Measurements from ENCODE around the gene GBX1.

Gene GBX1

DNA sequence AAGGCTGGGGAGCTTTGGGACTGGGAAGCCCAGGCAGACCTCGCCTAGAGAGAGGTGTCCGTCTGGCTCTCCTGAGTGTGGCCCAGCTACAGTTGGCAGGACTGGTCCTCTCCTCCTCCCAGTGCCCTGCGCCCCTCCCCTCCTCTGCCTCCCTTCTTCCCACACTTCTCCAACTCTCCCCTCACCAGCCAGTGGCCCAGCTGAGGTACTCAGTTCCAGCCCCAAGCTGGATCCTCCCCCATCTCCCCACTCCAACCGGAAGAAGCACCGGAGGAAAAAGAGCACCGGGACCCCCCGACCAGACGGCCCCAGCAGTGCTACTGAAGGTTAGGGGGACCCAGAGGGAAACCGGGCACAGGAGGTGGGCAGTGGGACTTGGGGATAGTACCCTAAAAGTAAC is 27.7 kb downstream of the GBX1 start:
- DNase-seq (ENCODE audit: low spot score), result no peak

DNA sequence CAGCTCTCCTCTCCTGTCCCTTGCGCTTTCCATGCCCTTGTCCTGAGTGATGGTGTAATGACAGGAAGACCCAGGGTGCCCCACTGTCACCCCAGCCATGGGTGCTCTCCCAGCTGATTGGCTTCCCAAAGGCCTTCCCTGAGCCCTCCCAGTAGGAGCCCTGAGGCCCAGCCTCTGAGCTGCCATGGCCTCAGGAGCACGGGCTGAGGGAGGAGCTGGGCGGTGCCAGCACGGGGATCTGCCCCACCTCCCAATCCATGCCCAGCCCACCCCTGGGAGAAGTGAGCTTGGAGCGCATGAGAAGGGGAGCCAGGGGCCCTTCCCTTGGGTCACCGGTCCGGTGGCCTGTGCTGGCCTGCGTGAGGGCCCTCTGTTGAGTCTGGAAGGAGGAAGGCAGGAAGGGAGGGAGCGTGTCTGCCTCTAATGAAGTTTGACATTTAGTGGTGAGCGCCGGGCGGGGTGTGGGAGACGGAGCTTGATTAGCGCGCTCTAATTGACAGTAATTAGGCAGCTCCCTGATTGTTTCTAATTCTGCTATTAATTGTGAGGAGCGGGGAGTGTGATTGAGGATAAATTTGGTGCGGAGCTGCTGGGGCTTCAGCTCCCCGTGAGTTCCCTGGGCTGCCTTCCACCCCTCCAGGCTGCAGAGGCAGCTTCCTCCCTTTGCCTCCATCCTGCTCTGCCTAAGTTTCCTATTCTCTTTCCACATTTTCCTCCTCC is 28.3 kb downstream of the GBX1 start:
- no peak for DNase-seq (ENCODE audit: low spot score)

DNA sequence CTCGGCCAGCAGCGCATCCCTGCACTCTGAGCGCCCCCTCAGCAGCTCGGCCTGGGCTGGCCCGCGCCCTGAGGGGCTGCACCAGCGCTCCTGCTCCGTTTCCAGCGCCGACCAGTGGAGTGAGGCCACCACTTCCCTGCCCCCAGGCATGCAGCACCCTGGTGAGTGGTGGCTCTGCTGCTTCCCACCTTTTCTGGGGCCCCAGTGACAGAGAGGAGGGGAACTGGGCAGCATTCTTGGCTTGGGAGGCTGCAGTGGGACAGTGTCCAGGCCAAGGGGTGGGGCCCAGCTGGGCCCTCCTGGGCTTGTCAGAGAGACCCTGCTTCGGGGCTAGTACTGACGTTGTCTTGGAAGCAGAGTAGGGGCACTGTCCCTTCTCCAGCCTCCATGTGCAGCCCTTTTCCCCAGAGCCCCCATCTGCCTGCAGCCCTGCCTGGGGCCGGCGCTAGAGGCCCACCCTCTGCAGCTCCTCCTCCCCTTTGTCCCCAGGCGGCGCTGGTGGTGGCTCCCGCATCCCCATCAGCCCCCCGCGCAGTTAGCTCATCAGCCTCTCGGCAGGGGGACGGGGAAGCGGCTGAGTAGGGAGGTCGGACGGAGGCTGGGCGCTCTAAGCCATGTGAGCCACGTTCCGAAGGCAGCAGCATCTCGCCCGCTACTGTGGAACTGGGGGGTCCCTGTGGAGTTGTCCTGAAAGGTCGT is 29.2 kb downstream of the GBX1 start:
- DNase-seq (ENCODE audit: low spot score), result no peak

DNA sequence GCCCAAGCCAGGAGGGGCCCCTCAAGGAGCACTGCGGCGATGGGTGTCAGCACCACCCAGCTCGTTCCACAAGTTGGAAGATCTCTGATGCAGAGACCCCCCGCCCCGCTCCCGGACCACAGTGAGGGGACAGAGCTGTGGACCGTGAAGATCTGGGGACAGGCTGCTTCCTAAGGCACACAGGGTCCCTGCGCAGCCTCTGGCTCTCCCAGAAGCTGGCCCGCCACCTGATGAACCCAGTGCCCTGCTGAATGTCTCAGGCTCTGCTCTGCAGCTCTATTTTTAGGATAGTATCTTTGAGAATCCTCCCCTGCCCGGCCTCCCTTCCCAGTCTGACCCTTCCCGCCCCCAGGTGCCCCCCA is 29.7 kb downstream of the GBX1 start:
- no peak for DNase-seq (ENCODE audit: low spot score)

DNA sequence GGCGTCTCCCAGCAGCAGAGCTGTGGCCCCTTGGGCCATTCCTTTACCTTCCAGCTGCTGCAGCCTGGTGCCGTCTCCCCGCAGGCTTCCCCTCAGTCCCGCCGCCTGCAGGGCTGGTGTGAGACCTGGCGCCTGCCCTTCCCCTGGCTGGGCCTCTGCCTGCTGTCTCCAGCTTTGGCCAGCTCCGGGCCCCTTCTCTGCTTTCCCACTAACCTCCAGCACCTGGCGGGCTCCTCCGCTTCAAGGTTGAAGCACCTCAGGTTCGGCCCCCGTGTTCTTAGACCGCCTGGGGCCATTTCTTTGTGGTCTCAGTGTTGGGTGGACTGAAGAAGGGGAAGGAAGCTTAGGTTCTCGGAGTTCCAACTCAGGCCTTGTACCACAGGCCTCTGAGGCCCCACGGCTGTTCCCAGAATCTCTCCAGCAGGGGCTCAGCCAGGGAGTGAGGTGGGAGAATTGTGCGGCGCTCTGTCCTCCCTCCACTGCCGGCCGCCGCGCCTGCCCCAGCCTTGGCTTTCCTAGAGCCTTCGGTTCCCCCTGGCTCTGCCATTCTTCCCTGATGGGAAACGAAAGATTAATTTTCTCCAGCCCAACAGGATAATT is 30.3 kb downstream of the GBX1 start:
- no peak for DNase-seq (ENCODE audit: low spot score)

DNA sequence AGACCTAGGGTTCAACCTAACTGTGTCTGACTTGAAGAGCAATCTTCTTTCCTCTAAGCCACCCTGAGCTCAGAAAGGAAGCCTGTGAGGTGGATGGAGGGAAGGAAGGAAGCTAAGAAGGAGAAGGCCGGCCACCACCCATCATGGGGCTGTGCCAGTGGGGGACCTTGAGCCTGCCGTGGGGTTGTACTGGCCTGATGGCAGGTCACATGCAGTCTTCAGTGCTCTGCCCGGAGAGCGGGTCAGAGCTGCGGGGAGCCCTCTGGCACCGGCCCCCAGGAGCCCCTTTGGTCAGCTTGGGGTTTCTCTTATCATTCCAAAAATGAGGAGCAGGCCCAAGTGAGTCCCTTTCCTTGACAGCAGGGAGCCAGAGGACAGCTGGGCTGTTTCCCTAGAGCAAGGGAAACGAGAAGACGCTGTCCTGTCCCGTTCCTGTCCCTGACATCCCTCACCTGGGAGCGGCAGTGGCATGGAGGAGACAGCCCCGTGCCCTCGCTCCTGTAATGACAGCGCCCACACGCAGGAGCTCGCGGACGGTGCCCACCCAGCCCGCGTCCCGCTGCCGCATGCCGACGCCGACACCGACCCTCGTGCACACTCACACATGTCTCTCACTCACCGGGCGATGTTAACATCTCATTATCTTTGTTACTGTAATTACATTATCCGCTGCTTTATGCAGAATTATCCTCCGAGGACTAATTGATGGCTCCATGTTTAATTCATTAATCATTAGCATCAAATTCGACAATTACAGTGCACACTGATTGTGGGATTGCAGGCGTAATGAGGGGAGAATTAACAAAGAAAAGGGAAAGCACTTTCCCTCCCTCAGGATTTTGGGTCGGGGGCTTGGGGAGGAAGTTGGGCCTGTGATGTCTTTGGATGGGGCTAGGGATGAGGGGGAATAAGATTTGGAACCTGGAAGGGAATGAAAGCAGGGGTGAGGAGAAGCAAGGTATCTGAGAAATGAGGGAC is 31.3 kb downstream of the GBX1 start:
- DNase-seq (ENCODE audit: low spot score), result no peak

DNA sequence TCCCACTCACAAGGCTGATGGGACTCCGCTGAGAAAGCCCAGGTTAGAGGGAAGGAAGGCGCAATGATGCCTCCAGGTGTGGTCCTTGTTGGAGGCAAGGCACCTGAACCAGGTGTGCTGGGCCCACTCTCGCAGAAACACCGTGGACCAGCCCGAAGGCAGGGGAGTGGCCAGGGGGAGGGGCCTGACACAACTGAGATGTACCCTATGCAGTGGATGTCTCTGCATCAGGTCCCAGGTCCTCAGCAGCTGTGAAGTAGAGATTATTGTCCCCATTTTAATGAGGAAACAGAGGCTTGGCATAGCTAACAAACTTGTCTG is 32.0 kb downstream of the GBX1 start:
- DNase-seq (ENCODE audit: low spot score), result no peak

DNA sequence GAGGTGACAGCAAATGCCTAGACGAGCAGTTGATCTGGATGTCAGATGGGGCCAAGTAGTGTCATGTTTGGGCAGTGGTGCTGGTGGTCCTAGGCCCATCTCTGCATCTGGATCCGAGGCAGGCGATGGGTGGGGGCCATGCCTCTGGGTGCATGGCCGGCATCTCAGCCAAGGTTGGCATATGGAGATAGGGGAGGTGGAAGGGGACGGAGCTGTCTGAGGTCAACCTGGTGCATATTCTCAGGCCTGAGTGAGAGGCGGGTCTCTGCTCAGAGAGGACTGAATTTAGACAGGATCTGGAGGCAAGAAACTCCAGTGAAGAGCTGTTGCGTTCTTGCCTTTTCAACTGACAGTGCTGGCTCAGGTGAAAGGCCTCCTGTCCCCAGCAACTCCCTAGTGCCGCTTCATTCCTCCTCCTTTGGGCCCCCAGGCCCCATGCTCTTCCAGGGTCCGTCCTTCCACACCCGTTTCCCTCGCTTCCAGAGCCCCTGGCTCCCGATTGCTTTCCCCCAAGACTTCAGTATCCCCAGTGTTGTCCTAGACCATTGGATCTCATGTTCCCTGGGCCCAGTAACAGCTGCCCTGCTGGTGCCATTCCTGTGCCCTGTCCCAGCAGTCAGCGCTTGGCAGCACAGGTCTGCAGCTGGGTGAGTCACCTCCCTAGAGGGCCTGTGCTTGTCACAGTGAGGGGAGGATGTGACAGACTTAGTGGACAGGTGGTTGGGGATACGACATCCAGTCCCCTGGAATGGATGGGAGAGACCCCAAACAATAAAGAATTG is 32.6 kb downstream of the GBX1 start:
- DNase-seq (ENCODE audit: low spot score), result no peak

DNA sequence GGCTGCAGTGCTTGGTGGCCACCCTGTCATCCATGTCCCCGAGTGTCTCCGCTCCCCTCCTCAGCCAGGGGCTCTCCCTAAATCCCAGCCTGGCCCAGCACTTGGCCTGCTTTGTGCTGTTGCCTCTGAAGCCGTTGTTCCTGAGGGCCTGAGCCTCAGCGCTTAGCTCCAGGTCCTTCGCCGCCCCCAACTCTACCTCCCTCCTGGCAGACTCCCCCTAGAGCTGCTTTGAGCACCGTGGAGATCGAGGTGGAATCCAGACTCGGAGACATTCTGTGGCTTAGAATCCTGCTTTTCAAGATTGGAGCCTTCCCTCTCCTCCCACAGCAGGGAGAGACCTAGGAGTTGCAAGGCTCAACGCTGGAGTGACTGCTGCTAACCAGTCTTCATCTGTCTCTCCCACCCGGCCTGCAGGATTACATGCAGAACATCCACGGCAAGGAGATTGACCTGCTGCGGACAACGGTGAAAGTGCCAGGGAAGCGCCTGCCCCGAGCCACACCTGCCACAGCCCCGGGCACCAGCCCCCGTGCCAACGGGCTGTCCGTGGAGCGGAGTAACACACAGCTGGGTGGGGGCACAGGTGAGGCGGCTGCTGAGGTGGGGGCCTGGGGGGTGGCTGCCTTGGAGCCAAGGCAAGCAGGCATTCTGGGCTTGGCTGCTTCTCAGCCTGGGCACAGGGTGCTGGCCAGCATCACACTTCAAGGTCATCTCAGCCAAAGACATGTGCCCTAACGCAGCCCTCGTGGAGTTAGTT is 33.3 kb downstream of the GBX1 start:
- DNase-seq (ENCODE audit: low spot score), result no peak

DNA sequence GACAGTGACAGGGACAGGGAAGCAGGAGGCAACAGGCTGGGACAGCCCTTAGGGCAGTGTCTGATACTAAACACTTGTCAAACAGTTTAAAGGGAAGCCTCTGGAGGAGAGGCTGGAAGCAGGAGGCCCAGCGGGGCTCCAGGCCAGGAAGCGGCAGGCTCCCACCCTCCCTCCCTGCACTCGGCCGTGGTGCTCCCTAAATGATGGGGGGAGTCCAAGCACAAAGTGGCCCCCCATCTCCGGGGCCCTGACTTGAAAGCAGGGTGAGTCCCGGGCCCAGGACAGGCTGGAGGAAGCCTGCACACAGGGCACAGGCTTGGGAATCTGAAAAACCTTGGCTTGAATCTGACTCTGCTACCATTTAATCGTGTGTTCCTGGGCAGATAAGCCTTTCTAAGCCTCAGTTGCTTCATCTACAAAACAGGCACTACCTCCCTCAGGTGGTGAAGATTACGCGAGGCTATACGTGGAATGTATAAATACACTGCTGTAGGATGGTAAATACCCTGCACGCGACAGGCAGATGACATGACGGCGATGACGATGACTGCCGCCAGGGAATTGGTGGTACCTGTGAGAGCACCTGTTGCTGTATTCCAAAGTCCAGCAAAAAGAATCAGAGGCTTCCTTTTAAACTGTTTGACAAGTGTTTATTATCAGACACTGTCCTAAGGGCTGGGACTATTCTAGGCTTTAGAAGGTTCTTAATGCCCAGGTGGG is 34.1 kb downstream of the GBX1 start:
- no peak for DNase-seq (ENCODE audit: low spot score)

DNA sequence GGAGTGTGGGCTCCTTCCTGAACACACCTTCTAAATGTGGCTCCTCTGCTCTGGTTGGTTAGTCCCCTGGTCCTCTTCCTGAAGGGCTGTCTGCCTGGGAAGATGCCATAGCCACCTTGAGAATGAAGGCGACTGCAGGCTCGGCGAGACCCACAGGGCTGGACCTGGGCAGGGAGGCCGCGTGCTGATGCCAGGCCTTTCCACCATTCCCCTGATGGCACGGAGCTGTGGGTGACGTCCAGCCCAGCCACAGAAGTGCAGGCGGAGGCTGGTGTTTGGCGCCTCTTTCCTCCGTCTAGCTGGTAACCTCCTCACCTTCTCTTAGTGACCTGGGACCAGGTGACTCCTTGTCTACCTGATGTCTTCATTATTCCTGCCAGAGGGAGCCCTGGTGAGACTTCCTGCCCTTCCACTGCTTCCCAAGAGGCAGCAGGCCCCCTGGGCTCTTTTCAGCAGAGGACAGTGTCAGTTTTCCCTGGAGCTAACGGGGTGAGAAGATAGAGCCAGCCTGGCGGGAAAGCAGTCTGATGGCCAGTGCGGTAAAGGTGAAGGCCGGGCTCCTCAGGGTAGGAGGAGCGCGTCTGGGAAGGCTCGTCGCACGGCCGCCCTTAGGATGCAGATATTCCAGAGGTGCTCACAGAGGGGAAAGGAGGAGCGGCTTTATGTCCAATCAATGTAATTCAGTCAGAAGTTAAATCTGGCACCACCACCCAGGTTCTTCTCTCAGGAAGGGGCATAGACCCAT is 34.9 kb downstream of the GBX1 start:
- no peak for DNase-seq (ENCODE audit: low spot score)

DNA sequence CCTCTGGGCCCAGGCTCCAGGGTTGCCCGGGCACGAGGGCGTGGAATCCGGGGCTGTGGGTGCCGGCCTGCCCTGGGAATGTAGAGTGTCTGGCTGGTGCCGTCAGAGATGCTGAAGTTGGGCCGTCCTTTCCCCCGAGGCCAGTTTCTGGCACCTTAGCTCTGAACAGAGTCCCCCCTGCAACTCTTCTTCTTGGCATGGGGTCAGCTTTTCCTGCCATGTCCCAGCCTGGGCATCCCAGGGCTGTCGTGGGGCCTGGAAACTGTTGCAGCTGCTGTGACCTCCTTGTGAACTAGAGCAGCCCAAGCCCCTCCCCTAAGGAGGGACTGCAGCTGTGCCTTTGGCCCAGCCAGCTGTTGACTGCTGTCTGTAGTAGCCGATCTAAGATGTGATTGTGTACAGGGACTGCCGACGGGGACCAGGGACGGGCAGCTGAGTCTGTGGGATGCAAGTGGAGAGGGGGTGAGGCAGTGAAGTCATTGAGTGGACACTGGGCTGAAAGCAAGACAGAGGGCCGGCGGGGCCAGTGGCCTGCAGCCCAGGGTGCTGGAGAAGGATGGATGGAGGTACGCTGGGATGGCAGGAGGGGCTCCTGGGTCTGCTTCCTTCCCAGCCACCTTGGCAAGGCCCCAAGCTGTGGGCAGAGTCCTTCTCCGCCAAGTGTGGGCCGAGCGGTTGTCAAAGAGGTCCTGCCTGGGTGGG is 35.8 kb downstream of the GBX1 start:
- no peak for DNase-seq (ENCODE audit: low spot score)

DNA sequence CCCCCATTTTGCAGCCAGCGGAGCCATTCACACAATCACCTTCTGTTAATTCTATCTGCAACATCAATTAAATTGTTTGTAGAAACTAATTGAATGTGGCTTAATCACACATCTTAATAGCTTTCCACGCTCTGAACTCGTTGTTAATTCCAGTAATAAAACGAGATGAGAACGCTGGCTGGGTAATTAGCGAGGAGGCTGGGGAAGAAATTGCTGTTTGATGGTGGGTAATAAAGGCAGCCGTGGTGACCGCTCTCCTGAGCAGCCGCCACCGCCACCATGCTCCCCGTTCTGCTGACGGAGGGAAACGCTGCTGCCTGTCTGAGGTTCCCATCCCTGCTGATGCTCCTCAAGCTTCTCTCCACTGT is 36.3 kb downstream of the GBX1 start:
- no peak for DNase-seq (ENCODE audit: low spot score)

DNA sequence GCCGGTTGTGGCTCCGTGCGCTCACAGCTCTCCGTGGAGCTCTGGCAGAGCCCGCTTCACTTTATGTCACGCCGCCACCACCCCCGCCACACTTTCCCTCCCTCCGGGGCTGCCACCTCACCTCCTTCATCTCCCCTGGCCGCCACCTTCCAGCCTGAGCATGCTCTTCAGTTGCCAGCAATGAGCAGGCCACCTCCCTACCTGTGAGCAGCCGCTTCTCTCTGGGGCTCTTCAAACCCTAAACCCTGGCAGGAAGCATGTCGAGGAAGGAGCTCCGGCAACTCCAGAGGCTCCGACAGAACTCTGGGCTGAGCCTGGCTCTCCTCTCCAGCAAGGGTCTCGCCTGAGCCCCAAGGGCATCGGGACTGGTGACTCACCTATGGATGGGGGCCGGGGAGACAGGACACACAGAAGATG is 36.7 kb downstream of the GBX1 start:
- DNase-seq (ENCODE audit: low spot score), result no peak

DNA sequence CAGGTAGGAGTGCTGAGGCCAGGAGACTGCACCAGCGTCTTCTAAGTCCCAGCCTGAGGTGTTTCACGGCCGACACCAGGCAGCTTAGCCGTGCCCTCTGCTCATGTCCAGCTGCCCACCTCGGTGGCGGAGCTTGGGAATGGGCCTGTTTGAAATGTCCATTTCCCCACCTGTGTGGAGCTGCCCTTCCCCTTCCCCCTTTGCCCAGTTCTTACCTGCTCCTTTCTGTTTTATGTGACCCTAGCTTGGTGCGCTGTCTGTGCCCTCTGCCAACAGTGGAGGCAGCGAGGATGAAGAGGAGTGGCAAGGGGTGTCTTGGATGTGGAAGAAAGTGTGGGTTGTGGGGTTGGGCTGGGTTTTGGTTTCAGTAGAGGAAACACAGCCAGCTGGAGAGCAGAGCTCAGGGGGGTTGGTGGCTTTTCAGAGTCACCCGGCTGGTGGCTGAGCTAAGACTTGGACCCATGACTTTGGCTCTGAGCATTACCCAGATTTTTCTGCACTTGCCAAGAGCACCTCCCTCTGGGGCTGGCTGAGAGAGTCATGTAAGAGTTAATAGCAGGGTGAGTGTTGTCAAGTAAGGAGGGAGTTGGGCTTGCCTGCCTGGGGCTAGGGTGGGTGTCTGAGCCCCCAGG is 37.4 kb downstream of the GBX1 start:
- DNase-seq (ENCODE audit: low spot score), result no peak

DNA sequence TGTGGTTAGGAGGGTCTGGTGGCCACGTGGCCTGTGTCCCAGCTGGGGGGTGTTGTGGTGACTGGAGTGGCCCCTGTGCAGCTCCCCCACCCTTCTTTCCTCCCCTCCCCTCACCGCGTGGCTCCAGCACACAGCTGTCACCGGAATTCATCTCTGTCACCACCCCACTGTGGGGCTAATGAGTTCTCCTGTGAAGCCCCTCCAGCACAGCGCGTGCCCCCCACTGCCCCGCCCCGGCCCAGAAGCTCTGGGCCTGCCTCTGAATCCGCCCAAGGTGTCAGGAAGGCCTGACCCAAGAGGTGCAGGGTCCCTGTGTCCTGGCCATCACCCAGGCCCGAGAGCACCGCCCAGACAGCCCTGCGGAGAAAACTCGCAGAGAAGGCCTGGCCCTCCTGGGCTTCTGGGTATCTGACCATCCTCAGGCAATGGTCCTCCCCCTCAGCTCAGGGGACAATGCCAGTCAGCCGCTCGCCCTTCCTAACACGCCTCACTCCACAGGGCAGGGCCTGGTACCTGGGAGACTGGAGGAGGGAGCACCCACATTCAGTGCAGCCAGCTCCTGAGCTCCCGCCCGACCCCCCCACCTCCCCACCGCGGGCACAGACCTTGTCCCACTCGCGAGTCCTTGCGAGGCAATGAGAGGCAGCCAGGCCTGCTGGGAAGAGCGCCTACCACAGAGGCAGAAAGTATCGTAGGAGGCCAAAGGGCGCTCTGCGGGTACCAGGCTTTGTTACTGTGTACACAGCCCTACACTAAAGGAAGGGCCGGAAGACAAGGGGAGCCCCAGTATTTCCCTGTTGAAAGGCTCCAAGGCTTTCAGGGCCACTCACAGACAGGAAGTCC is 38.2 kb downstream of the GBX1 start:
- no peak for DNase-seq (ENCODE audit: low spot score)

DNA sequence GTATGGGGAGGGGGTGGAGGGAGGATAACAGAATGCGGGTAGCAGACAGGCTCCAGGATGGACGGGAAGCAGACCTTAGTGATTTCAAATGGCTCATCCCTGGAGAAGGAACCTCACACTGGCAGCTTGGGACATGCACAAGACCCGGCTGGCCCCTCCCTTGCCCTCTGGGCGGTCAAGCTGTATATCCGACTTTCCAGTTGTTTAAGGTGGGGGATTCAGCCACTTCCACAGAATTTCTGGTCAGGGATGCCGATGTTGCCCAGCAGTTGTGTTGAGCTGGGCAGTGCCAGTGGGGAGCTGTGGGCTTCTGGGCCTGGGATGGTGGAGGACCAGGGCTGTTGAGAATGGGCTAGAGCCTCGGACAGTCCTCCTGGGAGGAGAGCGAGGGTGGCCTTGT is 38.8 kb downstream of the GBX1 start:
- DNase-seq (ENCODE audit: low spot score), result no peak

Measured in SK-N-DZ (cell line).